ENCODE data around the gene PLEKHH2. TPM values are rescaled to one million over a fixed set of nuclear protein-coding genes. Genes with fewer than 3 reads are reported as not detected.
"Not testable (repeated sequence)": the region's sequence is repeated elsewhere in the genome, so short reads cannot be mapped to it uniquely, and the experiment has no call there.

The PLEKHH2 gene
- 10 to 100 TPM in 3 of 4 donors, 1 to 10 TPM in 1; 9.8 to 32.3 (median 27.0) TPM for total RNA-seq

- TF ChIP-seq CTCF (IDR thresholded peaks at IDR 0.05): no peak
- peak; percentile 88 for DNase-seq (ENCODE audit: low spot score)
- peak; percentile 95 for ATAC-seq (ENCODE audit: low FRiP score)
Observed at GRCh38 chr2:43637030-43637803, at the start of gene PLEKHH2. TSS of gene PLEKHH2 (plus strand) at chr2:43637260. CDS start at chr2:43644674, 7,414 bp downstream.

- no peak for TF ChIP-seq CTCF (IDR thresholded peaks at IDR 0.05)
- ATAC-seq (ENCODE audit: low FRiP score) (no peak), DNase-seq (ENCODE audit: low spot score) (no peak)
Observed at GRCh38 chr2:43592443-43592842, 44.6 kb upstream of the PLEKHH2 start.

GRCh38 chr2:43593254-43593653 is 43.8 kb upstream of the PLEKHH2 start:
- ATAC-seq (ENCODE audit: low FRiP score) (no peak), DNase-seq (ENCODE audit: low spot score) (no peak)
- TF ChIP-seq CTCF (IDR thresholded peaks at IDR 0.05): no peak

- DNase-seq (ENCODE audit: low spot score) (no peak), ATAC-seq (ENCODE audit: low FRiP score) (no peak)
- no peak for TF ChIP-seq CTCF (IDR thresholded peaks at IDR 0.05)
Observed at GRCh38 chr2:43594875-43595274, 42.2 kb upstream of the PLEKHH2 start.

- TF ChIP-seq CTCF (IDR thresholded peaks at IDR 0.05): no peak
- DNase-seq (ENCODE audit: low spot score): peak; percentile 97
- peak; percentile 99 for ATAC-seq (ENCODE audit: low FRiP score)
Observed at GRCh38 chr2:43595603-43596412, 41.3 kb upstream of the PLEKHH2 start, which contains the start of gene THADA. TSS of gene THADA (minus strand) at chr2:43596038. CDS start at chr2:43592392, 3,646 bp downstream.

GRCh38 chr2:43600596-43600995 is 36.5 kb upstream of the PLEKHH2 start:
- DNase-seq (ENCODE audit: low spot score); ATAC-seq (ENCODE audit: low FRiP score): not testable (repeated sequence)

- no peak for ATAC-seq (ENCODE audit: low FRiP score)
- DNase-seq (ENCODE audit: low spot score): no peak
- TF ChIP-seq CTCF (IDR thresholded peaks at IDR 0.05): no peak
Observed at GRCh38 chr2:43604674-43605073, 32.4 kb upstream of the PLEKHH2 start.

Data from omental fat pad (tissue), 4 donors.